ENCODE measurements around the gene RNASE11. TPM values are rescaled to one million over a fixed set of nuclear protein-coding genes. Genes with fewer than 3 reads are reported as not detected.

The RNASE11 gene
- total and polyA plus RNA-seq, 2 of the 4 experiments (the other 2 are of a cell fraction): not detected

- H3K4ac ChIP-seq (ENCODE audit: low read depth, low read length): no peak overlapping the region
- H3K4me3 ChIP-seq (ENCODE audit: insufficient read depth, low read depth, low read length): no peak overlapping the region
- DNase-seq (no peak), ATAC-seq (ENCODE audit: low read depth) (no peak)
- H2BK120ac ChIP-seq (ENCODE audit: low read depth, low read length): no peak overlapping the region
- no peak overlapping the region for H4K91ac ChIP-seq (ENCODE audit: insufficient read depth, low read depth, low read length)
- no peak overlapping the region for H3K18ac ChIP-seq (ENCODE audit: low read depth, low read length)
- ChIA-PET POLR2A (ENCODE audit: unreplicated experiment) (no interaction called here), CTCF (interaction anchor here (0.6 kb wide), 1 partner anchor 393 kb away, joined by 3 read pairs; no protein-coding TSS in a partner anchor)
- H4K5ac ChIP-seq (ENCODE audit: low read depth, low read length): no peak overlapping the region
- no peaks in the 10 kb centered on the region for H3K9me3 ChIP-seq (ENCODE audit: control insufficient read depth, insufficient read depth, low read length)
- H3K4me1 ChIP-seq (ENCODE audit: control insufficient read depth, insufficient read depth, low read length): no peaks in the 10 kb centered on the region
- no peak overlapping the region for H3K56ac ChIP-seq (ENCODE audit: extremely low read depth, insufficient read depth, low read length)
- no peak overlapping the region for H2BK20ac ChIP-seq (ENCODE audit: low read depth, low read length)
- H4K8ac ChIP-seq (ENCODE audit: low read depth in 2 of 2, low read length in 2 of 2): no peak overlapping the region
- no peak overlapping the region for H2AK9ac ChIP-seq (replicated peaks; ENCODE audit: low read depth, low read length, poor library complexity)
- H4K20me1 ChIP-seq (ENCODE audit: insufficient read depth, low read length): no peaks in the 10 kb centered on the region
- H3K27me3 ChIP-seq (ENCODE audit: control insufficient read depth, insufficient read depth, low read length): no peaks in the 10 kb centered on the region; the same call in 1 of the 2 replicates
- no peaks in the 10 kb centered on the region for H3K9me1 ChIP-seq (ENCODE audit: insufficient read depth, low read length)
- no peaks in the 10 kb centered on the region for H3K36me3 ChIP-seq (ENCODE audit: control insufficient read depth, insufficient read depth, low read length)
- H3K14ac ChIP-seq (replicated peaks; ENCODE audit: low read depth, low read length): no peak overlapping the region
- H3K9ac ChIP-seq (ENCODE audit: low read depth, low read length): no peak overlapping the region
- no peak overlapping the region for H3K4me2 ChIP-seq (ENCODE audit: low read depth, low read length)
- no CpG with 5 or more reads among the region's 3 CpGs for WGBS, 2 experiments (ENCODE audit: extremely low coverage in 2 of 2, insufficient read length in 1 of 2)
- H3K79me1 ChIP-seq (ENCODE audit: low read depth in 1 of 2, low read length in 2 of 2): no peaks in the 10 kb centered on the region
- intact Hi-C loops (cut with micrococcal nuclease) (no loop called here), dilution Hi-C loops (cut with HindIII; ENCODE audit: low sequenced_read_pairs, unreplicated experiment) (loop anchor here (25.0 kb wide), 1 partner anchor 115 kb away; no protein-coding TSS in a partner anchor), in situ Hi-C loops (cut with MboI; ENCODE audit: low sequenced_read_pairs) (no loop called here)
- no peak overlapping the region for H2BK15ac ChIP-seq (ENCODE audit: low read depth, low read length)
- no TSS peak for BruUV-seq (replicated peaks)
- no peak overlapping the region for H3K27ac ChIP-seq (ENCODE audit: insufficient read depth, low read length)
- TF ChIP-seq, protein P1, sequence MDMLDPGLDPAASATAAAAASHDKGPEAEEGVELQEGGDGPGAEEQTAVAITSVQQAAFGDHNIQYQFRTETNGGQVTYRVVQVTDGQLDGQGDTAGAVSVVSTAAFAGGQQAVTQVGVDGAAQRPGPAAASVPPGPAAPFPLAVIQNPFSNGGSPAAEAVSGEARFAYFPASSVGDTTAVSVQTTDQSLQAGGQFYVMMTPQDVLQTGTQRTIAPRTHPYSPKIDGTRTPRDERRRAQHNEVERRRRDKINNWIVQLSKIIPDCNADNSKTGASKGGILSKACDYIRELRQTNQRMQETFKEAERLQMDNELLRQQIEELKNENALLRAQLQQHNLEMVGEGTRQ (IDR thresholded peaks at IDR 0.05; ENCODE audit: low read depth, low read length): no peak
- TF ChIP-seq RFX5 (IDR thresholded peaks at IDR 0.05; ENCODE audit: low read depth, low read length) (no peak), ELK1 (IDR thresholded peaks at IDR 0.05; ENCODE audit: borderline replicate concordance, low read depth, low read length) (no peak), RCOR1 (IDR thresholded peaks at IDR 0.05; ENCODE audit: insufficient replicate concordance, low read length) (no peak), RAD21 (IDR thresholded peaks at IDR 0.05; ENCODE audit: low read length) (no peak)
- H3K23ac ChIP-seq (ENCODE audit: low read depth, low read length): no peak overlapping the region
- no peak overlapping the region for H2AFZ ChIP-seq (replicated peaks; ENCODE audit: low read length, poor library complexity)
- H2AK5ac ChIP-seq (ENCODE audit: low read depth, low read length): no peak overlapping the region
- no peak overlapping the region for H2BK5ac ChIP-seq (ENCODE audit: low read depth, low read length, poor library complexity, severe bottlenecking)
These were observed 40.9 kb downstream of the RNASE11 start for GRCh38 chr14:20546877-20547276.

Measured in IMR-90 (cell line).